Breast epithelium (tissue), 4 donors: Measurements from ENCODE around the gene SYNPO. TPM values are rescaled to one million over a fixed set of nuclear protein-coding genes. Genes with fewer than 3 reads are reported as not detected.
A peak's percentile ranks its signal among the peaks of the same experiment; 100 is the strongest.

Experiments
- DNase-seq, 2 donors: peaks; one replicate each; pipeline ENCODE4 v3.0.0-alpha.2; 2019; ENCODE audit warnings: low spot score in 2 of 2
- H3K27ac ChIP-seq, 2 donors: fragments of 200-600 bp; sonication (generic) in 1 of 2; one replicate each; pipeline ENCODE4 v1.5.1; 2016 to 2019; ENCODE audit warnings: mild to moderate bottlenecking in 1 of 2
- H3K27me3 ChIP-seq, 2 donors: fragments of 200-600 bp; sonication (generic) in 1 of 2; one replicate each; pipeline versions ENCODE4 v1.5.1 to v1.6.0; 2017 to 2019; ENCODE audit warnings: control low read depth in 1 of 2, mild to moderate bottlenecking in 1 of 2
- H3K36me3 ChIP-seq: fragments of 200-600 bp; one replicate; pipeline ENCODE4 v1.5.1; 2019
- H3K4me1 ChIP-seq, 2 donors: fragments of 200-600 bp; sonication (generic); one replicate each; pipeline ENCODE4 v1.5.1; 2016 to 2019; ENCODE audit warnings: control low read depth in 1 of 2
- H3K4me3 ChIP-seq, 3 donors: fragments of 200-600 bp; sonication (generic); 1 replicate in 2 of 3; 2 replicates in 1 of 3; pipeline ENCODE4 v1.5.1; 2016 to 2019; ENCODE audit warnings: mild to moderate bottlenecking in 3 of 3, moderate library complexity in 2 of 3
- H3K9me3 ChIP-seq, 2 donors: fragments of 200-600 bp; sonication (generic) in 1 of 2; one replicate each; pipeline ENCODE4 v1.5.1; 2016 to 2019; ENCODE audit warnings: control low read depth in 1 of 2
- CTCF ChIP-seq, 3 donors: fragments of 450-650 bp; IDR thresholded peaks; one replicate each; pipeline ENCODE4 v1.5.1; 2016 to 2017; ENCODE audit warnings: antibody characterized with exemption in 3 of 3, mild to moderate bottlenecking in 3 of 3, moderate library complexity in 3 of 3
- POLR2A ChIP-seq: fragments of 450-650 bp; IDR thresholded peaks from one replicate; pipeline ENCODE4 v1.6.1; 2016; ENCODE audit warnings: antibody characterized with exemption, mild to moderate bottlenecking, moderate library complexity
- POLR2AphosphoS5 ChIP-seq, 3 donors: sonication (generic); formaldehyde crosslinking; IDR thresholded peaks; one replicate each; pipeline ENCODE4 v1.6.1; 2017; ENCODE audit warnings: antibody characterized with exemption in 3 of 3
- intact Hi-C: fragments of 100-400 bp; cut with DNase I; formaldehyde crosslinking; loops from one replicate; pipeline ENCODE4 v1.15.1; 2023; ENCODE audit warnings: low total_unique reads
- total RNA-seq, 3 donors: library from RNA; depleted of rRNA; stranded (reverse); fragments of >200 nt; gene quantifications; one replicate each; pipeline ENCODE4 v1.1.0, GENCODE V29; 2016

The SYNPO gene
- total RNA-seq, 3 donors from 2014 or later, result 6.3 to 22.4 (median 15.4) TPM

- H3K9me3 ChIP-seq, result no peaks in the 10 kb centered on the region
- H3K4me3 ChIP-seq, result no peak overlapping the region
- peak in 1 of 2 donors; percentile 16 for DNase-seq
- peaks cover 0 to 7% of the 10 kb centered on the region in 2 donors for H3K4me1 ChIP-seq
- no peak for TF ChIP-seq CTCF (IDR thresholded peaks at IDR 0.05)
- no peaks in the 10 kb centered on the region for H3K36me3 ChIP-seq
- H3K27ac ChIP-seq, result peak overlapping the region in 1 of 2 donors; percentile 25
- H3K27me3 ChIP-seq, result no peaks in the 10 kb centered on the region
- intact Hi-C loops, result no loop called here
Observed at GRCh38 chr5:150660108-150660831, 19.8 kb downstream of the SYNPO start.

- no peaks in the 10 kb centered on the region for H3K9me3 ChIP-seq
- TF ChIP-seq POLR2AphosphoS5 (IDR thresholded peaks at IDR 0.05), result no peak
- TF ChIP-seq CTCF (IDR thresholded peaks at IDR 0.05), result no peak
- TF ChIP-seq POLR2A, result no peak
- peak within 1 kb of the TSS in 1 of 2 donors; percentile 25 for H3K27ac ChIP-seq
- H3K27me3 ChIP-seq, result no peaks in the 10 kb centered on the region
- H3K4me3 ChIP-seq, result no peak within 1 kb of the TSS
- H3K4me1 ChIP-seq, result peaks cover 0 to 3% of the 10 kb centered on the region in 2 donors
- DNase-seq, result peak in 1 of 2 donors; percentile 11
- no peaks in the 10 kb centered on the region for H3K36me3 ChIP-seq
- intact Hi-C loops, result no loop called here
Observed at GRCh38 chr5:150661086-150661485, 20.6 kb downstream of the SYNPO start, which contains the start of gene MYOZ3. Gene MYOZ3, plus strand, starts transcription at chr5:150661251. Its CDS starts 1,691 bp downstream, at chr5:150662942.

GRCh38 chr5:150661821-150662596, 21.5 kb downstream of the SYNPO start:
- intact Hi-C loops, result no loop called here
- no peak overlapping the region for H3K27ac ChIP-seq
- no peak for TF ChIP-seq CTCF (IDR thresholded peaks at IDR 0.05)
- no peak for TF ChIP-seq POLR2A
- no peak for TF ChIP-seq POLR2AphosphoS5 (IDR thresholded peaks at IDR 0.05)

GRCh38 chr5:150662731-150663516, 22.5 kb downstream of the SYNPO start:
- DNase-seq, result peak in 1 of 2 donors; percentile 7

More at GRCh38 chr5:150661821-150662596, 21.5 kb downstream of the SYNPO start:
- peak in 1 of 2 donors; percentile 12 for DNase-seq
- Histone ChIP-seq H3K27me3 (no peaks in the 10 kb centered on the region), H3K4me1 (no peaks in the 10 kb centered on the region), H3K4me3 (no peak overlapping the region), H3K9me3 (no peaks in the 10 kb centered on the region), H3K36me3 (no peaks in the 10 kb centered on the region)

More at GRCh38 chr5:150662731-150663516, 22.5 kb downstream of the SYNPO start:
- H3K9me3 ChIP-seq, result no peaks in the 10 kb centered on the region
- intact Hi-C loops, result no loop called here
- H3K27ac ChIP-seq, result no peak overlapping the region
- no peaks in the 10 kb centered on the region for H3K36me3 ChIP-seq
- TF ChIP-seq POLR2A, result no peak
- TF ChIP-seq CTCF (IDR thresholded peaks at IDR 0.05), result no peak
- TF ChIP-seq POLR2AphosphoS5 (IDR thresholded peaks at IDR 0.05), result no peak
- no peak overlapping the region for H3K4me3 ChIP-seq
- no peaks in the 10 kb centered on the region for H3K27me3 ChIP-seq
- H3K4me1 ChIP-seq, result no peaks in the 10 kb centered on the region
